SK-N-MC (cell line): Measurements from ENCODE around the gene ASCC1.

Source experiments
- DNase-seq: peaks from one replicate; pipeline ENCODE4 v3.0.0-alpha.2; 2011; ENCODE audit warnings: low read depth, low spot score
- H3K27ac ChIP-seq: fragments of 200-600 bp; sonication (generic); 2 replicates; pipeline ENCODE4 v1.5.1; 2016; ENCODE audit warnings: mixed run types
- H3K36me3 ChIP-seq: fragments of 200-600 bp; sonication (generic); 2 replicates; pipeline ENCODE4 v1.6.1; 2017; ENCODE audit warnings: antibody characterized with exemption, low read length, mixed read lengths; ENCODE audit not compliant: insufficient read depth
- H3K4me3 ChIP-seq: fragments of 200-600 bp; sonication (generic); 2 replicates; pipeline ENCODE4 v1.5.1; 2016
- H3K9ac ChIP-seq: fragments of 200-600 bp; sonication (generic); 2 replicates; pipeline ENCODE4 v1.8.0; 2017; ENCODE audit warnings: mixed run types, mixed read lengths; ENCODE audit not compliant: insufficient read length
- H3K9me3 ChIP-seq: fragments of 200-600 bp; sonication (generic); 2 replicates; pipeline ENCODE4 v1.6.1; 2017; ENCODE audit warnings: low read depth, mild to moderate bottlenecking, antibody characterized with exemption, low read length, moderate library complexity, mixed read lengths
- EZH2 ChIP-seq: fragments of 200-600 bp; sonication (generic); IDR thresholded peaks from one replicate; pipeline ENCODE4 v1.6.1; 2017; ENCODE audit warnings: antibody characterized with exemption
- FOXP2 ChIP-seq: optimal IDR thresholded peaks from 2 replicates; pipeline ENCODE3; 2011; ENCODE audit warnings: mild to moderate bottlenecking, moderate library complexity; ENCODE audit not compliant: insufficient read depth; ENCODE audit errors: extremely low read length, control extremely low read depth
- POLR2AphosphoS5 ChIP-seq: IDR thresholded peaks from 2 replicates; pipeline ENCODE4 v1.6.1; 2012; ENCODE audit warnings: mild to moderate bottlenecking, low read depth, low read length, borderline replicate concordance

ASCC1 gene

GRCh38 chr10:72076756-72077155 is 139.3 kb downstream of the ASCC1 start:
- H3K4me3 ChIP-seq, result no peak overlapping the region
- H3K27ac ChIP-seq, result no peak overlapping the region
- no peak overlapping the region for H3K9ac ChIP-seq
- H3K36me3 ChIP-seq, result no peaks in the 10 kb centered on the region
- H3K9me3 ChIP-seq, result no peaks in the 10 kb centered on the region
- no peak for DNase-seq
- TF ChIP-seq EZH2, result no peak

- Histone ChIP-seq H3K36me3 (no peaks in the 10 kb centered on the region), H3K9ac (no peak overlapping the region), H3K9me3 (no peaks in the 10 kb centered on the region), H3K4me3 (no peak overlapping the region), H3K27ac (no peak overlapping the region)
- no peak for DNase-seq
- TF ChIP-seq FOXP2 (no peak), EZH2 (no peak), POLR2AphosphoS5 (no peak)
These were observed 140.5 kb downstream of the ASCC1 start for GRCh38 chr10:72075376-72076115.

GRCh38 chr10:72074574-72075375 is 141.3 kb downstream of the ASCC1 start:
- Histone ChIP-seq H3K9me3 (no peaks in the 10 kb centered on the region), H3K27ac (no peak overlapping the region), H3K4me3 (no peak overlapping the region), H3K36me3 (no peaks in the 10 kb centered on the region), H3K9ac (no peak overlapping the region)
- TF ChIP-seq EZH2, result no peak
- TF ChIP-seq POLR2AphosphoS5, result no peak
- TF ChIP-seq FOXP2, result no peak
- DNase-seq, result no peak

DNA sequence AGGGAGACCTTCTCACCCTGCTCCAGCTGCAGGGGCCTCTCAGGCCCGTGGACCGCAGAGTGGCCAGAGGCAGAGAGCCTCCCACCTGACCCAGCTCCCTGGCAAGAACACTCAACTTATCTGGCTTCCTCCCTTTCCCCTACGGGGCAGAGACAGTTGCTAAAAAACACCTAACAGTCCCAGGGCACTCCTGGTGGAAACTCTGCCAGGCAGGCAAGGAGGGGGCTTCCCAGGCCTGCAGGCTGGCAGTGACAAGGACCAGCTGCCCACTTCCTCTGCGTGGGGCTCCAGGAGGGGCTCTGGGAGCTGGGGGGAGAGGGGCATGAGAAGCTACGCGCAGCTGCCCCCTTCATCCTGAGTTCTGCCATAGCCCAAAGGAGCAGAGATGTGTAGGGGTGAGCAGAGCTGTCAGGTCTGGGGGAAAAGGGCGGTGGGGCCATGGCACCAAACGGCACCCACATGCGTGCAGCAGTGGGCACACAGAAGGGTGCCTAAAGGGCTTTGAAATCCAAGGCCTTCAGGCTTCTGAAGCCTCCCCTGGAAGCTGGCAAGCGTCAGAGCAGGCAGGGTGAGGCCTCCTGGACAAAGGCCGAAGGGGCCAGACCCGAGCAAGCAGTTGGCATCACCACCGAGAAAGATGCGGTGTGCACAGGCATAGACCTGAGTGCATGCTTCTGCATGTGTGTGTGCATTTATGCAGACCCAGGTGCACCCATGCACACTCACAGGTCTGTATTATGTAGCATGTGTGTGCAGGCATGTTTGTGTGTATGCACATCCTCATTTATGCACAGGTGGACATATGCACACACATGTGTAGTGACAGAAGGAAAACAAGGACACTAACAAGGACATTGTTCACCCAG is 142.1 kb downstream of the ASCC1 start:
- TF ChIP-seq POLR2AphosphoS5, result no peak
- TF ChIP-seq FOXP2, result no peak
- no peak for TF ChIP-seq EZH2
- no peak overlapping the region for H3K4me3 ChIP-seq
- no peak for DNase-seq

DNA sequence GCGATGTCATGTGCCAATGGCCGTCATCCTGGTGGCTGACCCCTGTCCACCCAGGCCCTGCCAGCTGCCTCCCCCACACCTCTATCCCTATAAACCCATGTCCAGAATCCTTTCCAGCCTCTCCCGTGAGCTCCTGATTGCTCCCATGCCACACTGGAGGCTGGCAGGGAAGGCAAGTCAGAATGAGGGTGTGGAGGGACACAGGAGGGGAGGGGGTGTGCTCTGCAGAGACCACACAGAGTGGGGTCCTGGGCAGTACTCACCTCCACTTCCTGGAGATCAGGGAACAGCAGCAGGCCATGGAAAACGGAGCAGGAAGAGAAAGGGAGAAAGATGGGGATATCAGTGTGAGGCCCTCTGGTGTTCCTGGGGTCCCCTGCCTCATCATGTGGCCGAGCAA is 143.4 kb downstream of the ASCC1 start:
- H3K9me3 ChIP-seq, result no peaks in the 10 kb centered on the region
- no peak overlapping the region for H3K27ac ChIP-seq
- H3K9ac ChIP-seq, result no peak overlapping the region
- H3K36me3 ChIP-seq, result no peaks in the 10 kb centered on the region
- DNase-seq, result no peak
- H3K4me3 ChIP-seq, result no peak overlapping the region
- no peak for TF ChIP-seq EZH2
- TF ChIP-seq POLR2AphosphoS5, result no peak
- TF ChIP-seq FOXP2, result no peak

More for the DNA sequence above, 142.1 kb downstream of the ASCC1 start:
- Histone ChIP-seq H3K9me3 (no peaks in the 10 kb centered on the region), H3K9ac (no peak overlapping the region), H3K36me3 (no peaks in the 10 kb centered on the region), H3K27ac (no peak overlapping the region)

GRCh38 chr10:72072046-72072445 is 144.0 kb downstream of the ASCC1 start:
- no peak for DNase-seq
- Histone ChIP-seq H3K9ac (no peak overlapping the region), H3K9me3 (no peaks in the 10 kb centered on the region), H3K4me3 (no peak overlapping the region), H3K27ac (no peak overlapping the region), H3K36me3 (no peaks in the 10 kb centered on the region)
- TF ChIP-seq POLR2AphosphoS5 (no peak), FOXP2 (no peak), EZH2 (no peak)

GRCh38 chr10:72069751-72070526 is 146.1 kb downstream of the ASCC1 start:
- Histone ChIP-seq H3K4me3 (no peak overlapping the region), H3K27ac (no peak overlapping the region), H3K36me3 (no peaks in the 10 kb centered on the region), H3K9me3 (no peaks in the 10 kb centered on the region), H3K9ac (no peak overlapping the region)
- TF ChIP-seq FOXP2, result no peak
- TF ChIP-seq POLR2AphosphoS5, result no peak
- TF ChIP-seq EZH2, result no peak
- no peak for DNase-seq

GRCh38 chr10:72068901-72069446 is 147.1 kb downstream of the ASCC1 start:
- no peak for DNase-seq
- TF ChIP-seq EZH2 (no peak), FOXP2 (no peak), POLR2AphosphoS5 (no peak)
- Histone ChIP-seq H3K36me3 (no peaks in the 10 kb centered on the region), H3K9me3 (no peaks in the 10 kb centered on the region), H3K9ac (no peak overlapping the region), H3K4me3 (no peak overlapping the region), H3K27ac (no peak overlapping the region)
